HEK293 (cell line): ENCODE data around the gene EIF4EBP2.
A peak's percentile ranks its signal among the peaks of the same experiment; 100 is the strongest.

Source experiments
- CTCF ChIA-PET: fragments of 350-600 bp; formaldehyde crosslinking; extraction: SDS; loops from one replicate; lab custom pipeline; 2021; ENCODE audit warnings: antibody characterized with exemption; lab: Yijun Ruan, JAX
- POLR2A ChIA-PET: fragments of 300-600 bp; formaldehyde crosslinking; extraction: SDS; loops from one replicate; lab custom pipeline; 2020; ENCODE audit warnings: antibody characterized with exemption, inconsistent platforms; lab: Yijun Ruan, JAX
- H3K27ac ChIP-seq: fragments of 200-500 bp; sonication (Bioruptor generic); 2 replicates; pipeline ENCODE4 v1.5.1; 2014; ENCODE audit warnings: low read depth, low read length, control low read depth, inconsistent platforms; ENCODE audit errors: extremely low read depth
- H3K36me3 ChIP-seq, 2 experiments: fragments of 200-500 bp in 1 of 2; sonication (Bioruptor generic) in 1 of 2; 1 replicate in 1 of 2; 2 replicates in 1 of 2; pipeline ENCODE4 v1.5.1; 2014 to 2017; ENCODE audit warnings: inconsistent platforms in 2 of 2, low read length in 2 of 2; ENCODE audit not compliant: control insufficient read depth in 2 of 2, insufficient read depth in 1 of 2
- H3K4me1 ChIP-seq: fragments of 200-500 bp; sonication (Bioruptor generic); 2 replicates; pipeline ENCODE4 v1.5.1; 2014; ENCODE audit warnings: mild to moderate bottlenecking, low read length, inconsistent platforms; ENCODE audit not compliant: control insufficient read depth, insufficient read depth
- H3K4me3 ChIP-seq: 2 replicates; pipeline ENCODE4 v1.5.1; 2011; ENCODE audit warnings: low read depth, mild to moderate bottlenecking, control low read depth, low read length, moderate library complexity
- H3K9me3 ChIP-seq: fragments of 200-500 bp; sonication (Bioruptor generic); 2 replicates; pipeline ENCODE4 v1.5.1; 2014; ENCODE audit warnings: low read depth, low read length, inconsistent platforms; ENCODE audit not compliant: control insufficient read depth, insufficient read depth
- BCL11B ChIP-seq: fragments of 450-650 bp; formaldehyde crosslinking; IDR thresholded peaks from 2 replicates; pipeline ENCODE4 v1.5.1; 2016; ENCODE audit warnings: low read depth, missing biosample characterization, missing genetic modification characterization
- INSM2 ChIP-seq: fragments of 450-650 bp; formaldehyde crosslinking; IDR thresholded peaks from 2 replicates; pipeline ENCODE4 v1.5.1; 2016; ENCODE audit warnings: missing biosample characterization, missing genetic modification characterization
- KLF7 ChIP-seq: fragments of 450-650 bp; formaldehyde crosslinking; IDR thresholded peaks from 2 replicates; pipeline ENCODE4 v1.5.1; 2016; ENCODE audit warnings: missing biosample characterization, missing genetic modification characterization, borderline replicate concordance
- KLF9 ChIP-seq: fragments of 450-650 bp; formaldehyde crosslinking; IDR thresholded peaks from 2 replicates; pipeline ENCODE4 v1.5.1; 2016; ENCODE audit warnings: missing biosample characterization, missing genetic modification characterization, low read depth
- PRDM2 ChIP-seq: fragments of 450-650 bp; formaldehyde crosslinking; IDR thresholded peaks from 2 replicates; pipeline ENCODE4 v1.5.1; 2016; ENCODE audit warnings: missing biosample characterization, missing genetic modification characterization, borderline replicate concordance
- SCRT2 ChIP-seq: fragments of 450-650 bp; formaldehyde crosslinking; IDR thresholded peaks from 2 replicates; pipeline ENCODE4 v1.5.1; 2016; ENCODE audit warnings: missing biosample characterization, missing genetic modification characterization
- SP7 ChIP-seq: fragments of 450-650 bp; formaldehyde crosslinking; IDR thresholded peaks from 2 replicates; pipeline ENCODE4 v1.5.1; 2016; ENCODE audit warnings: missing biosample characterization, missing genetic modification characterization
- ZBTB17 ChIP-seq: fragments of 450-650 bp; formaldehyde crosslinking; IDR thresholded peaks from 2 replicates; pipeline ENCODE4 v1.5.1; 2016; ENCODE audit warnings: missing biosample characterization, missing genetic modification characterization
- ZFHX2 ChIP-seq: fragments of 450-650 bp; formaldehyde crosslinking; conservative IDR thresholded peaks from 2 replicates; pipeline ENCODE4 v1.5.1; 2016; ENCODE audit warnings: missing biosample characterization, missing genetic modification characterization
- ZNF175 ChIP-seq: fragments of 450-650 bp; formaldehyde crosslinking; IDR thresholded peaks from 2 replicates; pipeline ENCODE4 v1.5.1; 2016; ENCODE audit warnings: missing biosample characterization, missing genetic modification characterization
- ZNF19 ChIP-seq: fragments of 450-650 bp; formaldehyde crosslinking; IDR thresholded peaks from 2 replicates; pipeline ENCODE4; 2016; ENCODE audit warnings: missing biosample characterization, missing genetic modification characterization, low read depth
- ZNF211 ChIP-seq: fragments of 450-650 bp; formaldehyde crosslinking; IDR thresholded peaks from 2 replicates; pipeline ENCODE4 v1.5.1; 2016; ENCODE audit warnings: low read depth, missing biosample characterization, missing genetic modification characterization
- ZNF24 ChIP-seq: fragments of 450-650 bp; formaldehyde crosslinking; IDR thresholded peaks from 2 replicates; pipeline ENCODE4 v1.5.1; 2016; ENCODE audit warnings: missing biosample characterization, missing genetic modification characterization
- ZNF26 ChIP-seq: fragments of 450-650 bp; formaldehyde crosslinking; IDR thresholded peaks from 2 replicates; pipeline ENCODE4 v1.5.1; 2016; ENCODE audit warnings: missing biosample characterization, missing genetic modification characterization
- ZNF341 ChIP-seq: fragments of 450-650 bp; formaldehyde crosslinking; IDR thresholded peaks from 2 replicates; pipeline ENCODE4; 2016; ENCODE audit warnings: low read depth, missing biosample characterization, missing genetic modification characterization
- ZNF544 ChIP-seq: fragments of 450-650 bp; formaldehyde crosslinking; IDR thresholded peaks from 2 replicates; pipeline ENCODE4 v1.5.0; 2017; ENCODE audit warnings: missing biosample characterization, missing genetic modification characterization
- ZNF629 ChIP-seq: fragments of 450-650 bp; formaldehyde crosslinking; IDR thresholded peaks from 2 replicates; pipeline ENCODE4 v1.5.1; 2017; ENCODE audit warnings: missing biosample characterization, missing genetic modification characterization
- ZNF843 ChIP-seq: fragments of 450-650 bp; formaldehyde crosslinking; IDR thresholded peaks from 2 replicates; pipeline ENCODE4 v1.5.1; 2016; ENCODE audit warnings: missing biosample characterization, missing genetic modification characterization

Gene EIF4EBP2

GRCh38 chr10:70380350-70381135 is 23.4 kb upstream of the EIF4EBP2 start:
- no peak overlapping the region for H3K4me3 ChIP-seq
- POLR2A ChIA-PET = interaction anchor here (1.3 to 1.7 kb wide), 2 partner anchors 24 to 328 kb away, joined by 3 to 8 read pairs; partner anchors contain the start of gene EIF4EBP2

GRCh38 chr10:70381471-70382421 is 22.2 kb upstream of the EIF4EBP2 start:
- Histone ChIP-seq H3K9me3 (no peaks in the 10 kb centered on the region), H3K36me3 (no peaks in the 10 kb centered on the region), H3K4me1 (peaks cover 3% of the 10 kb centered on the region; the same call in 1 of the 2 replicates), H3K4me3 (peak overlapping the region; percentile 57), H3K27ac (peak overlapping the region; percentile 46; the same call in 1 of the 2 replicates)
- ChIA-PET POLR2A (interaction anchor here (0.9 to 1.0 kb wide), 2 partner anchors 14 to 17 kb away, joined by 3 to 7 read pairs; no protein-coding TSS in a partner anchor), CTCF (interaction anchor here (0.6 to 1.4 kb wide), 4 partner anchors 17 to 170 kb away, joined by 3 to 6 read pairs (median 3); no protein-coding TSS in a partner anchor)
- TF ChIP-seq SP7 (tag by site-specific recombination) (peak; percentile 31; the same call in 1 of the 2 replicates), INSM2 (tag by site-specific recombination) (0 out of 2 replicates have a peak, but pooled peaks have one; percentile 28), ZBTB17 (peak; percentile 43; the same call in 1 of the 2 replicates), KLF9 (tag by site-specific recombination) (peak; percentile 10; the same call in 1 of the 2 replicates), ZNF26 (tag by site-specific recombination) (no peak), BCL11B (tag by site-specific recombination) (0 out of 2 replicates have a peak, but pooled peaks have one; percentile 22), ZNF843 (tag by site-specific recombination) (peak; percentile 51; the same call in 1 of the 2 replicates), ZFHX2 (tag by site-specific recombination) (peak; percentile 26; the same call in 1 of the 2 replicates), ZNF544 (tag by site-specific recombination) (no peak), SCRT2 (tag by site-specific recombination) (no peak), ZNF629 (tag by site-specific recombination) (no peak)

More at GRCh38 chr10:70380350-70381135, 23.4 kb upstream of the EIF4EBP2 start:
- H3K36me3 ChIP-seq = no peaks in the 10 kb centered on the region
- no peak overlapping the region for H3K27ac ChIP-seq
- peaks cover 3% of the 10 kb centered on the region; the same call in 1 of the 2 replicates for H3K4me1 ChIP-seq
- TF ChIP-seq ZNF175 (no peak), KLF7 (tag by site-specific recombination) (no peak), PRDM2 (tag by site-specific recombination) (no peak), ZNF211 (no peak), ZNF24 (tag by site-specific recombination) (no peak), ZNF341 (no peak), ZNF19 (tag by site-specific recombination) (no peak)
- no peaks in the 10 kb centered on the region for H3K9me3 ChIP-seq
- CTCF ChIA-PET = interaction anchor here (0.6 to 1.8 kb wide), 6 partner anchors 8 to 127 kb away, joined by 3 to 8 read pairs (median 5); no protein-coding TSS in a partner anchor
